Measurements from ENCODE around the gene NOC4L.

NOC4L gene

DNA sequence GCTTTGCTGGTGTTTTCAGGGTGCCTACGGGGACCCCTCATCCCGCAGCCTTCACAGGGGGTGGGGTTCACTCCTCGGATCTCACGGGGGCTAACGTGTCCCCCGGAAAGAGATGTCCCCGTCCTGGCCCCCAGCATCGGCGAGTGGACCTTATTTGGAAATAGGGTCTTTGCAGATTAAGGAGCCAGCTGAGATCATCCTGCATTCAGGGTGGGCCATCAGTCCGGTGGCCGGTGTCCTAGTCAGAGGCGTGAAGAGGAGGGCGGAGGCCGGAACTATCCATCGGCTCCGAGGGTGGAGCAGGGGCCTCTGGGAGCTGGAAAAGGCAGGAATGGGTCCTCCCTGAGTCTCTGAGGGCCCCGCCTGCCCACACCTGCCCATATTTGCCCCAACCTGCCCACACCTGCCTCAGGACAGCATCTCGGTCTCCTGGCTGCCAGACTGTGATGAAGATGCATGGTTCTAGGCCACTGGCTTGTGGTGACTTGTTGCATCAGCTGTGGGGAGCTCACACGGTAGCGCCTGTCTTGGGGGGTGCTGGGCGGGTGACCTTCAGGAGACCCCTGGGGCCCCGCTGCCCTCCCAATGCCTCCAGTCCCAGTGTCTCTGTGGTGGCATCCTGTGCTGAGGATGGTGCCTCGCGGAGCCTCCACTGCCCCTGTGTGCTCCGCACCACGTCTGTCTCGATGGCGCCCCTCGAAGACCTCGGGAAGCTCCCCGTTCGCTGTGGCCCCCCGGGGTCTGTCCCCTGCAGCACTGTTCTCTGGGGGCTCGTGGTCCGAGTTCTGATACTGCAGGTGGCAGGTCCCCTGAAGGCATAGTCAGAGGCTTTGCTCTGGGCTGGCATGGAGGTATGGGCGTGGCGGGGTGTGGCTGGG is 14.7 kb downstream of the NOC4L start:
- no peak for DNase-seq

GRCh38 chr12:132159555-132160003 is 15.3 kb downstream of the NOC4L start:
- DNase-seq: peak; percentile 21

DNA sequence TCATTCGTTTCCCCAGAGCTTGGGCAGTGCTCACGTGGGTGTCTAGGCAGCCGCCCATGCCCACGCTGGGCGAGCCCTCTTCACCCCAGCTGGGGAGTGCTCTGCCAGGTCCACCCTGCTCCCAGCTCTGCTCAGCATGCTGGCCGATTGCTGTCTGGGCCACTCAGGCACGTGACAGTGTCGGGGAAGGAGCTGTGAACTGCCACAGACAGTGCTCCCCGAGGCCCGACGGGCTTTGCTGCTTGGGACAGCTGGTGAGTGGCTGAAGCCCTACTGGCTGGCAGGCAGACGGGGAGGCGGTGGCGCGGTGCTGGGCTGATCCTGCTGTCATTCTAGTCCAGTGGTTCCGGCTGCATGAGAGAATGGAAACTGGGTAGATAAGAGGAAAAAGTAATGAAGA is 15.8 kb downstream of the NOC4L start:
- DNase-seq: no peak

GRCh38 chr12:132160601-132161035 is 16.4 kb downstream of the NOC4L start:
- no peak for DNase-seq

DNA sequence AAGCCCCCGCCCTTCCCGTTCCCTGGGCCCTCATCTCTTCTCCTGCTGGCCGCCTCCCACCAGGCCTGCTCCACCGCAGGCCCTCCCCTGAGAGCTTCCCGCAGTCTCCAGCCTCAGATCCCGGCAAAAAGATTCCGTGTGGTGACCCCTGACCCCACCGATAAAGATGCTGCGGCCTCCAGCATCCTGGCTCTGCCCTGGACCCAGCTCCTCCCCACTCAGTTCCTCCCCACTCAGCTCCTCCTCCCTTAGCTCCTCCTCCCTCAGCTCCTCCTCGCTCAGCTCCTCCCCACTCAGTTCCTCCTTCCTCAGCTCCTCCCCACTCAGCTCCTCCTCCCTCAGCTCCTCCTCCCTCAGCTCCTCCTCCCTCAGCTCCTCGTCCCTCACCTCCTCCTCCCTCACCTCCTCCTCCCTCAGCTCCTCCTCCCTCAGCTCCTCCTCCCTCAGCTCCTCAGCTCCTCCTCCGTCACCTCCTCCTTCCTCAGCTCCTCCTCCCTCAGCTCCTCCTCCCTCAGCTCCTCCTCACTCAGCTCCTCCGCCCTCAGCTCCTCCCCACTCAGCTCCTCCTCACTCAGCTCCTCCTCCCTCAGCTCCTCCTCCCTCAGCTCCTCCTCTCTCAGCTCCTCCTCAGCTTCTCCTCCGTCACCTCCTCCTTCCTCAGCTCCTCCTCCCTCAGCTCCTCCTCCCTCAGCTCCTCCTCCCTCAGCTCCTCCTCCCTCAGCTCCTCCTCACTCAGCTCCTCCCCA is 17.0 kb downstream of the NOC4L start:
- no peak for DNase-seq

- no peak for DNase-seq
Measured at GRCh38 chr12:132161796-132162507, 17.7 kb downstream of the NOC4L start.

DNA sequence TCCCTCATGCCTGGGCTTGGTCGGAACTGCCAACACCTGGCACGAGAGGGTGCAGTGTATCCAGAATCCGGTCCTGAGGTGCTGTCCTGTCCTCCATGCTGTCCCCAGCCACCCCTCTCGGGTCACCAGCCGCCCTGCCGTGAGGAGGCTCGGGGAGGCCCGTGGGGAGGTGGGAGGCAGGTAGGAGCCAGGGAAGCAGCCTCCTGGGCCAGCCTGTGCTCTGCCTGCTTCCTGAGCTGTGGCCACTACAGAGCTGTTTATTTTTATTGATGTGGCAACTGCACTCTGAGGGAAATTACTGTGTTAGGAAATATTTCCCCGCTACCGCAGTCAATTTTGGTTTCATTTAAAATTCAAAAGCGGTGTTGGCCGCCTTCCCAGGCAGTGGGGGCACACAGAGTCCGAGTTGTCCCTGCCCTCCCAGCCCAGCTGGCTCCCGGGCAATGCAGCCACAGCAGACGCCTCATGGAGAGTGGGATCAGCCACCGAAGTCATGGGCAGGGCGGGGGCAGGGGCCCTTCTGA is 18.3 kb downstream of the NOC4L start:
- DNase-seq: no peak

GRCh38 chr12:132163041-132163910 is 19.0 kb downstream of the NOC4L start:
- no peak for DNase-seq

- no peak for DNase-seq
Measured at GRCh38 chr12:132163911-132164288, 19.6 kb downstream of the NOC4L start.

- DNase-seq: no peak
Measured at GRCh38 chr12:132164426-132164825, 20.2 kb downstream of the NOC4L start.

DNA sequence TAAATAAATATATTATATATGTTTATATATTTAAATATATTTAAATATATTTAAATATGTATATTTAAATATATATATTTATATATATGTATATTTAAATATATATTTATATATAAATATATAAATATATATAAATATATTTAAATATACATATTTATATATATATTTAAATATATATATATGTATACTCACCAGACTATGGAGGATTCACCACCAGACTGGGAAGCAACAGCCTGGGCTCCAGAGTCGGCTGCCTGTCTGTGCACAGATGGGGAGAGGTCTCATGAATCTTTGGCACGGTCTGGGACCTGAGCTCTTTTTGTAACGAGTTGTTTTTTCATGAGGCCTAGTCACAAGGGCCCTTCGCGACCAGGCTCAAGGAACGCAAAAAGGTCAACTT is 21.3 kb downstream of the NOC4L start:
- DNase-seq: no peak

GRCh38 chr12:132166093-132166492 is 21.8 kb downstream of the NOC4L start:
- no peak for DNase-seq

DNA sequence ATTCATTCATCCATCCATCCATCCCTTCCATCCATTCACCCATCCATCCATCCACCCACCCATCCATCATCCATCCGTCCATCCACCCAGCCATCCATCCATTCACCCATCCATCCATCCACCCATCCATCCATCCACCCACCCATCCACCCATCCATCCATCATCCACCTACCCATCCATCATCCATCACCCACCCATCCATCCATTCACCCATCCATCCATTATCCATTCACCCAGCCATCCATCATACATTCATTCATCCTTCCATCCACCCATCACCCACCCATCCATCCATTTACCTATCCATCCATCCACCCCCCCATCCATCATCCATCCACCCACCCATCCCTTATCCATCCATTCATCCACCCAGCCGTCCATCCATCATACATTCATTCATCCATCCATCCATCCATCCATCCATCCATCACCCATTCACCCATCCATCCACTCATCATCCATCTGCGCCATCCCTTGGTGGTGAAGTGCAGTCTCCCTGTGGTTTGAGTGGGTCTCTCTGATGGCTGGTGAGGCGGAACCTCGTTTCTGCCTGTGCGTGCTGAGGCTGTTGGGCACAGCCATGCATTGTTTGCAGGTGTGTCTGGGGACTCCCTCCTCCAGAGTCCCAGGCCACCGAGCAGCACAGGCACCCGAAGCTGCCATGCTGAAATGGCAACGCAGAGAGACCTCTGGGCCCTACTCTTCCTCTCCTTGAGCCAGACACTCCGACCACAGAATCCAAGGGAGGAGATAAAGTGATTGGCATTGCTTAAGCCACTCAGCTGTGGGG is 22.7 kb downstream of the NOC4L start:
- no peak for DNase-seq

GRCh38 chr12:132167611-132168310 is 23.5 kb downstream of the NOC4L start:
- DNase-seq: no peak

DNA sequence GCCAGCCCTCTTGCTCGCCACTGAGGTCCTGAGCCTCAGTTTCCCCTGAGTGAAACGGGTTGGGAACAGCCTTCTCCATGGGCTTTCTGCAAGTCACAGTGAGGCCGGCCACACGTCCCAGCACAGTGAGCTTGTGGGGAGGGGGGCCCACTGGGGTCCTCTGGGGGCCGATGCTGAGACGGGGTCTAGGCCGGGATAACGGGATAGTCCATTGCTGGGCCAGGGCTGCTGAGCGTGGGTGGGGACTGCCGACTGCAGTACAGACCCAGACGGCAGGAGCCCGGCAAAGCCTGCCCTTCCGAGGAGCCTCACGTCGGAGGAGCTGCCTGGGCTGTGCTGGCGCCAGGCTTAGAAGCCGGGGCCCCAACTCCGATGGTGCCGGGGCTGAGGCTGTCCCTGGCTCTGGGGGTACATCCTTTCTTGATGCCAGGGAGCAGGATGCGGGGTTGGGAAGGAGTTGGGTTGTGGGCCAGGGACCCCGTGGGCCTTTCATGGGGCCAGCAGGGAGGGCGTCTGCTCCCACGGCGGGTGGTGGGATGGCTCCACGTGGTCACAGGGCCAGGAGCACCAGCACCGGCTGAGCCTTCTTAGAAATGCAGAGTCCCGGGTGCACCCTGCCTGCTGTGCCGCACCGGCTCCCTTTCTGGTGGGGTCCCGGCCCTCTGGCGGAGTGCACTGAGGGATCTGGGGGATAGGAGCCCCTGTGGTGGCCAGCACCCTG is 24.2 kb downstream of the NOC4L start:
- DNase-seq: no peak

- DNase-seq: no peak
Measured at GRCh38 chr12:132169376-132169775, 25.1 kb downstream of the NOC4L start.

DNA sequence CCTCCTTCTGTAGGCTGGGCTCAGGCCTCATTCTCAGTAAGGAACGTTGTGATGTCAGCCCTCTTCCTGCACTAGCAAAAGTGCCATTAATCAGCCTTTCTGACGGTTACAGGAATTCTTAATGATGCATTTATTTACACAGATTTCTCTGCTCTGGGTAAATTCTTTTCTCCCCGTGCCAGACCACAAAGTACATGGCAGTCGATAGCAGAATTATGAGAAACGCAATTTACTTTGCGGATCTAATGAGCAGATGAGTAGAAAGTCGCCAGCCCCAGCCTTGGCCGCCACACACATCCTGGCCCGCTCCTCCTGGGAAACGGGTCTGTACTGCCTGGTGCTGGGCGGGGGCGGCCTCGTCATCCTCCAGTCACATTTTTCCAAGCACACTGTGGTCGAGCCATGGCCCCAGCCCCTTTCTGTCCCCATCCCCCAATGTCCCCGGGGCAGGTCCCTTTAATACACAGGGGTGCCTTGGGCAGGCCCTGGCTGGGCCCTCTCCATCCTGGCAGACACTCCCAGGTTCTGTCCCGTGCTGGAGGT is 25.9 kb downstream of the NOC4L start:
- DNase-seq: no peak

DNA sequence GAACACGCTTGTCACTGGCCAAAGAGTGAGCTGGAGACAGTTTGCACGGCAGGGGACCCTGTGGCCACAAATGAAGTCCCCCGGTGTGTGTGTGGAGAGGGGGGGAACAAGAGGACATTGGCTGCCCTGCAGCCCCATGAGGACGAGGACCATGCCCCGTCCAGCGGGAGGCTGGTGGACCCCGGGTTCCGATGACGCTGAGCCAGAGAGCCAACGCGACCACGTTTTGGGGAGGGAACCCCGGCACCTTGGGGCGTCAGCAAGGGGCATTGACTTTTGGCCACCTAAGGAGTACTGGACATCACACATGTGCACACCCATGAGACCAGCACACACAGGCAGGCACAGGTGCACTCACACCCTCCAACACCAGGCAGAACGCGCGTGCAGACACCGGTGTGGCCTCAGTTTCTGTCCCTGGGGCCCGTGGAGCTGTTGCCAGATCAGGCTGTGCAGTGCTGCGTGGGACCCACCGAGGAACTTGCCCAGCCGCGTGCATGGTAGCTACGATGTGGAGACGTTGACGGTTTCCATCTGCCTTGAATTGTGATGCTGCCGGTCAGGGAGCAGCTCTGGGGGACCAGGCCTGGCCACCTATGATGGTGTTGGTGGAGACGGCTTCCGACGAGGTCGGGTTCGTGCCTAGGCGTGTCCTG is 26.5 kb downstream of the NOC4L start:
- no peak for DNase-seq
